GM18909 (cell line): ENCODE measurements around the gene CAMSAP3.

Experiments used
- ATAC-seq: cut with Tn5 transposase; IDR thresholded peaks from one replicate; pipeline ENCODE4 v1.9.1; 2021; ENCODE audit warnings: mild to moderate bottlenecking; ENCODE audit not compliant: unreplicated experiment, poor library complexity

The CAMSAP3 gene

GRCh38 chr19:7628589-7629311 lies 33.1 kb downstream of the CAMSAP3 start:
- no peak for ATAC-seq

- ATAC-seq, result peak; percentile 94
Observed at GRCh38 chr19:7629347-7630054, 33.8 kb downstream of the CAMSAP3 start, which contains the start of the genes PET100 and XAB2. TSS of gene PET100 (plus strand) at chr19:7629793. CDS start at chr19:7629834, 41 bp downstream. TSS of gene XAB2 (minus strand) at chr19:7629545. CDS start at chr19:7629527, 18 bp downstream.

- ATAC-seq, result no peak
Observed at GRCh38 chr19:7631577-7631976, 35.9 kb downstream of the CAMSAP3 start.

GRCh38 chr19:7632340-7633203 lies 36.9 kb downstream of the CAMSAP3 start:
- ATAC-seq, result no peak

GRCh38 chr19:7633698-7634097 lies 38.0 kb downstream of the CAMSAP3 start, which contains the start of gene PCP2:
TSS of gene PCP2 (minus strand) at chr19:7633719. CDS start at chr19:7633457, 262 bp downstream.
- ATAC-seq, result no peak

GRCh38 chr19:7635670-7636069 lies 40.0 kb downstream of the CAMSAP3 start:
- no peak for ATAC-seq

- no peak for ATAC-seq
Observed at GRCh38 chr19:7636317-7636690, 40.6 kb downstream of the CAMSAP3 start.

- ATAC-seq, result peak; percentile 73
Observed at GRCh38 chr19:7636691-7637373, 41.2 kb downstream of the CAMSAP3 start, which contains the start of gene STXBP2. TSS of gene STXBP2 (plus strand) at chr19:7637110. CDS start at chr19:7637150, 40 bp downstream.

- peak; percentile 19 for ATAC-seq
Observed at GRCh38 chr19:7637374-7638256, 42.0 kb downstream of the CAMSAP3 start.

- ATAC-seq, result no peak
Observed at GRCh38 chr19:7638802-7639465, 43.3 kb downstream of the CAMSAP3 start.

GRCh38 chr19:7639863-7640348 lies 44.2 kb downstream of the CAMSAP3 start:
- ATAC-seq, result no peak

GRCh38 chr19:7640803-7641202 lies 45.1 kb downstream of the CAMSAP3 start:
- no peak for ATAC-seq

GRCh38 chr19:7641290-7642276 lies 45.9 kb downstream of the CAMSAP3 start:
- ATAC-seq, result no peak

GRCh38 chr19:7642295-7643030 lies 46.8 kb downstream of the CAMSAP3 start:
- ATAC-seq, result no peak

- ATAC-seq, result no peak
Observed at GRCh38 chr19:7643031-7643415, 47.4 kb downstream of the CAMSAP3 start.
